HG03066 (cell line): Measurements from ENCODE around the gene DENND5A.
"Not testable (repeated sequence)": the region's sequence is repeated elsewhere in the genome, so short reads cannot be mapped to it uniquely, and the experiment has no call there.

Experiments
- ATAC-seq: cut with Tn5 transposase; IDR thresholded peaks from one replicate; pipeline ENCODE4 v1.9.1; 2021; ENCODE audit warnings: low read depth; ENCODE audit not compliant: unreplicated experiment

Gene DENND5A

DNA sequence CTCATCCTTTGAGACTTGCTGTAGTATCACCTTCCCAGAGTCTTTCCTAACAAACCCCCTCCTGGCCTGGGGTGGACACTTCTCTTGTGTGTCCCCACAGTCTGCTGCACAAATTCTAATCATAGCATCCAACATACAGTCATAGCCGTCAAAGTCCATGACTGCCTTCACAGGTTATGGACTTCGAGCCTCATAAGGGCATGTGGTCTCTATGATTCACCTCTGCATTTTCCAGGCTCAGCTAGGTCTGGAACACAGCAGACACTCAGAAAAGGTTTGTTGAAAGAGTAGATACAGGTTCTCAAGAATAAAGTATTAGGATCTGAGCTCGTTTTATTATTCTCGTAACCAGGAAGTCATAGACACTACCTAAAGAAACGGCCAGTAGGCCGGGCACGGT, 160.6 kb downstream of the DENND5A start:
- ATAC-seq: no peak

DNA sequence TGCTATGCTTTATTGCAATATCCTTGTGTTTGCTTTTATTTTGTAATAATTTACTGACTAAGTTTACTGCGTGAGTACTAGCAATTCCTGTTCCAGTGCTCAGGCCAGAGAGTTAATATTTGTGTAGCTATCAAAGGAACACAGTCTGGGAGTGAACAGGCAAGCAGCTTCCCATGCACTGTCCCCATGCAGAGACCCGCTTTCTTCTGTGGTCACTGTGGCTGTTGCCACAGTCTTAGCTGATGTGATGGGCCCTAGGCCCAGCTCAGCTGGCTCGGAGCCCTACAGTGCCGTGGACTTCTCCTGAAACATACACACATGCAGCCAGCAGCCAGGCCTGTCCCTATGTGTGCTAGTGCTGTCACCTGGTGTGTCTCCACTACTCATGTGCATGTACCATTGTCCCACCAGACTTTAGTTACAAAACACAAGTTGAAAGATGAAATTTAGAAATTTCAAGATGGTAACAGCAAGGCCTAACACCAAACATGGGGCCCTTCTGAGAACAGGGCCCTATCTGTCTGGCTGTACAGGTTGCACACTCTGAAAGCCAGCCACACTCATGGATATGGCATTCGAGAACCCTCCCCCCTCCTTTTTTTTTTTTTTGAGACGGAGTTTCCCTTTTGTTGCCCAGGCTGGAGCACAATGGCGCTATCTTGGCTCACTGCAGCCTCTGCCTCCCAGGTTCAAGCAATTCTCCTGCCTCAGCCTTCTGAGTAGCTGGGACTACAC, 161.4 kb downstream of the DENND5A start:
- no peak for ATAC-seq

DNA sequence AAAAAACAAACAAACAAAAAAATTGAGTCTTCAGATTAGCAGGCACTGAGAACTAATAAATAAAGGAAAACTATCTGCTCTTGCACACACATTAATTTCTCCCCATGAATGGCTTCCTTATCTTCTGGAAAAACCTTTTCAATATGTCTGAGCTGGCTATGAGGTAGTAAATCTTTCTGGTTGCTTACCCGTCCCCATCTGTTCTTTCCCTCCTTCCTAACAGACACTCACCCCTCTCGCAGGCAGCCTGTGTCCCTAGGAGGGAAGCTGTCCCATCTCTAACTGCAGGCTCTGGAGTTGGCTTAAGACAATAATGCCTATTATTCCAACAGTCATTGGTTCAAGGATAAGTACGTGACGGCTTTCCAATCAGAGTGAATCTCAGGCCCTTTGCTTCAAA, 165.5 kb downstream of the DENND5A start:
- no peak for ATAC-seq

DNA sequence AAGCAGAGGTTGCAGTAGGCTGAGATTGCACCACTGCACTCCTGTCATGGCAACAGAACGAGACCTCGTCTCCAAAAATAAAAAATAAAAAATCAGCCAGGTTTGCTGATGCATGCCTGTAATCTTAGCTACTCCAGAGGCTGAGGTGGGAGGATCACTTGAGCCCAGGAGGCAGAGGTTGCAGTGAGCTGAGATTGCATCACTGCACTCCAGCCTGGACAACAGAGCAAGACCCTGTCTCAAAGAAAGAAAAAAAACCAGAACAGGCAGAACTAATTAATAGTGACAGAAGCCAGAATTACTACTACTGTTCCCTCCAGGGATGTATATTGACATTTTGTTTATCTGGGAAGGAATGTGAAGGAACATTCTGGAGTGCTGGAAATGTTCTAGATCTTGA, 166.7 kb downstream of the DENND5A start:
- not testable (repeated sequence) for ATAC-seq

DNA sequence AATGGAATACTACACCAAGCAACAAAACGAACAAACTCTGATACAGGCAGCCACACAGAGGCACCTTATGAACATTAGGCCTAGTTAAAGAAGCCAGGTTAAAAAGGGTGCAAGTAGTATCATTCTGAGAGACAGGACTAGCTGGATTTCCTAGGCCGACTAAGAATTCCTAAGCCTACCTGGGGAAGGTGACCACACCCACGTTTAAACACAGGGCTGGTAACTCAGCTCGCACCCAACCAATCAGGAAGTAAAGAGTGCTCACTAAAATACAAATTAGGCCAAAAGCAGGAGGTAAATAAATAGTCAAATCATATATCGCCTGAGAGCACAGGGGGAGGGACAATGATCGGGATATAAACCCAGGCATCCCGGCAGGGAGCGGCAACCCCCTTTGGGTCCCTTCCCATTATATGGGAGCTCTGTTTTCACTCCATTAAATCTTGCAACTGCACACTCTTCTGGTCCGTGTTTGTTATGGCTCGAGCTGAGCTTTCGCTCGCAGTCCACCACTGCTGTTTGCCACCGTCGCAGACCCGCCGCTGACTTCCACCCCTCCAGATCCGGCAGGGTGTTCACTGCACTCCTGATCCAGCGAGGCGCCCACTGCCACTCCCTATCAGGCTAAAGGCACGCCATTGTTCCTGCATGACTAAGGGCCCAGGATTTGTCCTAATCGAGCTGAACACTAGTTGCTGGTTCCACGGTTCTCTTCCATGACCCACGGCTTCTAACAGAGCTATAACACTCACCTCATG, 167.8 kb downstream of the DENND5A start:
- not testable (repeated sequence) for ATAC-seq

DNA sequence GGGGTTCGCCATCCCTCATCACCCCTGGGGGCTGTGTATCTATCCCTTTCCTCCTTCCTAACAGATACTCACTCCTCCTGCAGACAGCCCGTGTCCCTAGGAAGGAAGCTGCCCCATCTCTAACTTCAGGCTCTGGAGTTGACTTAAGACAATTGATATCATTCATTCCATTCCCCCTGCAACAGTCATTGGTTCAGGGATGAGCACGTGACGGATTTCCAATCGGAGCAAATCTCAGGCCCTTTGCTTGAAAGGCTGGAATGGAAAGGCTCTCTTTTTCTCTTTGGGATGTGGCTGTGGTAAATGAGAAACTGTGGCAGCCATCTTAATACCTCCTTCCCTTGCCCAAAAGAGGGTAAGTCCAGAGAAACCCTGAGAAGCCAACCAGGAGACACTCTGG, 168.7 kb downstream of the DENND5A start:
- ATAC-seq: no peak

DNA sequence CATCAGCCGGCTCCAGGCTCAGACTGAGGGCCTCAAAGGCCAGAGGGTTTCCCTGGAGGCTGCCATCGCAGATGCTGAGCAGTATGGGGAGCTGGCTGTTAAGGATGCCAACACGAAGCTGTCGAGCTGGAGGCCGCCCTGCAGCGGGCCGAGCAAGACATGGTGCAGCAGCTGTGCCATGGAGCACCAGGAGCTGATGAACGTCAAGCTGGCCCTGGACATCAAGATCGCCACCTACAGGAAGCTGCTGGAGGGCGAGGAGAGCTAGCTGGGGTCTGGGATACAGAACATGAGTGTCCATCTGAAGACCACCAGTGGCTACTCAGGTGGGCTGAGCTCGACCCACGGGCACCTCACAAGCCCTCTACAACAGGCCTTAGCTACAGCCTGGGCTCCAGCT, 169.7 kb downstream of the DENND5A start:
- ATAC-seq: no peak

DNA sequence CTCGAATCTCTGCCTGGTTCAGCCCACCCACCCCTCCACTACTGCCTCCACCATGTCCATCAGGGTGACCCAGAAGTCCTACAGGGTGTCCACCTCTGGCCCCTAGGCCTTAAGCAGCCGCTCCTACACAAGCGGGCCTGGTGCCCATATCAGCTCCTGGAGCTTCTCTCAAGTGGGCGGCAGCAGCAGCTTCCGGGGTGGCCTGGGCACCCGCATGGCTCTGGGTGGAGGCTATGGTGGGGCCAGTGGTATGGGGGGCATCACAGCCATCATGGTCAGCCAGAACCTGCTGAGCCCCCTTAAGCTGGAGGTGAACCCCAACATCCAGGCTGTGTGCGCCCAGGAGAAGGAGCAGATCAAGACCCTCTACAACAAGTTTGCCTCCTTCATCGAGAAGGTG, 170.7 kb downstream of the DENND5A start:
- ATAC-seq: no peak

DNA sequence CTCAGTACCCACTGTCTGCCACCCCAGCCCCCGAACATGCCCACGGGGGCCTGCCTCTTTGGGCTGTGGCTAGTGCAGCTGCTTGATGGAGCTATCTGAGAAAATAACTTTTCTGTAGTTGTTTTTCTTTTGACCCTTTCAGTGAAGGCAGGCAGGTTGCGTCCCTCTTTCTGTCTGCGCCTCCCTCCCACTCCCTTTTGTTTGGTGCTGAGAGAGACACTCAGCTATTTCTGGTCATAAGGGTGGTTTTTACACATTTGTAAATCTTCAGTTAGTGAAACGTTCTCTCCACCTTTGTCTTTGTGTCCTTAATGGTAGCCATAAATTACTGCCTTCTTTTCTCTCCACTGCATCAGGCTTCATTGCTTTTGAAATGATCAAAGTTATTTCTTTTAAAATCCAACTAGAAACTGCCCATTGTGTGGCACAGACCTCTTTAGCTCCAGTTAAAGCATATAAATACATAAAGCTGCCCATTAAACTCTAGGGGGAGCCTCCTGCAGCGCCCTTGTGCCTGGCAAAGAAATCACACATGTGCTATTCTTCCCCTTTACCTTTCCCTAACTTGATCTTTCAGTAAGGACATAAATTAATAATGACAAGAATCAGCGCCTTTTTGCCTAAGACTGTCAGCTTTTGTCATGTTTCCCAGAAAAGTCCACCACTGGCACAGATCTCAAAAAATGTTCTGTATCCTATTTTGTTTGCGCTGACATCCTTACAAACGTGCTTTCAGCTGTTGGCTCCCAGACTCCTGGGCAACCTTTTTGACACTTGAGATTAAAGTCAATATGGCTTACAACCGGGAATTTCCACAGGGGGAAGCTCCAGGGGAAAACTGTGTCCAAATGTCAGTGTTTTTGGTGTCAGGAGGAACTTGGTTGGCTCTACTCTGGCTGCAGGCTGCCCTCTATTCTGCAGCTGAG, 172.0 kb downstream of the DENND5A start:
- ATAC-seq: no peak

DNA sequence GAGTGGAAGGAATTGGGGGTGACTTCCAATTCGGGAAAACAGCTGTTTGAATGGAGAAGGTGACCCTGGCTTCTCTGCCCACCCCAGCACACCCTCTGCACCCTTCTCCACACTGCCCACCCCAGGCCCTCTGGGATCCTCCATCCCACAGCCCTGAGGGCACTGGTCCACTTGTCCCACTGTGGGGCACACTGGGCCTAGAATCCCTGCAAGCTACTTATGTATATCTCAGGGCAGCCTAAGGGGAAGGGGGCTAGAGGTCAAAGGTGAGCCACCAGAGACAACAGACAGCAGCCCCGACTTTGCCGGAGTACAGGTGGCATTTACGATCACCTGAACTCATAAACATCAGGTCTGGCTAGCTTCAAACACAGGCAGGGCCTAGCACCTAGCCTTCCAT, 173.1 kb downstream of the DENND5A start:
- ATAC-seq: no peak

DNA sequence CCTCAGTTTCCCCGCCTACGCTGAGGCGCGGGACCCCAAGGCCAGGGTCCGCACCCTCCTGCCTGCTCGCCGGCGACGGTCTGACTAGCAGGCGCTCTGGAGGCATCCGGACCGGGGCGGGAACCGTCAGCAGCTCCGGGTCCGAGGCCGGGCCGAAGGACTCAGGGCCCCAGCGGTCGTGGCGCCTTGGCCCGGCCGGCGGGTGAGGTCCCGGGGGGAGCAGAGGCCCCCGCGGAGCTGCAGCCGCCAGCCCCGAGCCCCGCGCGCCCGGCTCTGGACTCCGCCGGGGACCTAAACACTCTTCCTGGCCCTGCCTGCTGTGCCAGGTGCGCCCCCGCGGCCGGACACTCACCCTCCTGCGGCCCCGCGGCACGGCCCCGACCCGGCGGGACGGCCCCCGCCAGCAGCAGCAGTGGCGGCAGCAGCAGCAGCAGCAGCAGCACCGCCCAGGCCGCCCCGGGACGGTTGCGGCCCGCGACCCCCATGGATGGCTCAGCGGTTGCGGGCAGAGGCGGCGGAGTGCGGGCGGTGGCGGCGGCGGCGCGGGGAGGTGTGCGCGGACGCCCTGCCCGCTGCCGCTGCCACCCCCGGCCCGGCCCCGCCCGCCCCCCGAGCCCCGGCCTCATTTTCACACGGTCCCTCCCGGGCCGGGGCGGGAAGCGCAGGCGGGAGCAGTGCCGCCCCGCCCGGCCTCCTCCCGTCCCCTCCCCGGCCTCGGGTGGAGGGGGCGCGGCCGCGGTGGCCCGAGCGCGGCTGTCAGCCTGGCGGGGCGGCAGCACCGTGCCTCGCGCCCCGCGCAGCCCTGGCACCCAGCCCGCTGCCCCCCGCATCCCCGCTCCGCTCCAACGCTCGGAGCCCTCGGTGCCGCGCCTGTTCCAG, 173.9 kb downstream of the DENND5A start, which contains the start of gene SCUBE2:
Gene SCUBE2, minus strand, starts transcription at position 556 of the 879 bp plus-strand sequence. Its CDS starts 71 bp downstream, at position 485.
- ATAC-seq: no peak

DNA sequence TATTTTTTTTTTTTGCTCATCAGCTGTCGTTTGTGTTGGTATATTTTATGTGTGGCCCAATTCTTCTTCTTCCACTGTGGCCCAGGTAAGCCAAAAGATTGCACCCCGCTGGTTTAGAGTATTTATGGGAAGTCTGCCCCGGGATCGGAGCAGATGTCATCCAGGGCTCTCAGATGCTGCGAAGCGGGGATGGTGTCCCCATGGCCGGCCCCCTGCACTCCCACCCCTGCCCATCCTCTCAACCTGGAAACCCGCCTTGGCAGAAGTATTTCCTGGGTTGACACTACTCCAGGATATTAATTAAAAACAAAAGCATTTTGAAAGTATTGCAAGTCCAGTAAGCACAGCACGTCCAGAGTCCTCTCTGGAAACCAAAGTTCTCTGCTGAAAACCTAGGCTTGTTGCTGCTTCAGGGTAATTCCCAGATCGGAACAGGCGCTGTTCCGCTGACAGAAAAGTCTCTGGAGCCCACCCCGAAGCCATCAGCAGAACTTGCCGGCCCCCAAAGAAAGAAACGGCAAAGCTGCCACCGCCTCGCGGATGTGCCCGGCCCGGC, 174.6 kb downstream of the DENND5A start:
- no peak for ATAC-seq

DNA sequence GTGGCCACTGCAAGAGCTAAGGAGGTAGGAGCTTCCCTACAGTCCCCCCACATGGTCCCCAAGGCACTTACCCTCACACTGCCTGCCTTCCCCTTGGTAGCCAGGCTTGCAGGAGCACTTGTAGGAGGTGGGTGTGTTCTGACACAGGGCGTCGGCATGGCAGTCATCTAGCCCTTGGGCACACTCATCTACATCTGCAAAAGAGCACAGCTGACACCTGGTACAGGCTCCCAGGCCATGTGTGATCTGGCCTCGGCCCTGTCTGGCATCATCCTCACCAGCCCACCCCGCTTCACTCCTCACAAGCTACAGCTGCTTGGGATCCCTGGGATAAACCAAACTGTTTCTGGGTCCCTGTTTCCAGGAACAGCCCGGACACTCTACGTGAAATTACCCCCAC, 175.5 kb downstream of the DENND5A start:
- no peak for ATAC-seq

DNA sequence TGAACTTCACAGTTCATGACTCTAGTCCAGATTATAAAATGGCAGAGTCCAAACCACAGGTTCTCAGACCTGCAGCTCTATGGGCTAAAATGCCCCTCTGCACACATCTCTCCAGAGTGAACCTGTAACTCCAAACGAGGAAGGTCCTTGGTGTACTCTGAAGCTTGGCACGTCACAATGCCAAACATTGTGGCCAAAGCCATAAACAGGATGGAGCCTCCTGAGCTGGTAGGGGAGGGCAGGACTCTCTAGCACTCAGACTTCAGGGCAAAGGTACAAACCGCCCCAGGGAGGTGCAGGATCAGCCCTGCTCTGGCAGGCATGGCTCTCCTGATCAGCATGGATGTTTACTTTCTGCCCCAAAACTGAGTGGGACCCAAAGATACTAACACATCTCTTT, 176.1 kb downstream of the DENND5A start:
- no peak for ATAC-seq
